GM04503 (cell line): ENCODE results near the gene ANXA4.
"Not testable (repeated sequence)": the region's sequence is repeated elsewhere in the genome, so short reads cannot be mapped to it uniquely, and the experiment has no call there.

Experiments used
- DNase-seq: peaks from one replicate; pipeline ENCODE4 v3.0.0-alpha.2; 2012; ENCODE audit warnings: low read depth

Gene ANXA4

GRCh38 chr2:69810550-69810949 is 68.6 kb downstream of the ANXA4 start:
- DNase-seq: no peak

GRCh38 chr2:69811018-69811417 is 69.1 kb downstream of the ANXA4 start:
- DNase-seq: no peak

GRCh38 chr2:69811591-69811990 is 69.7 kb downstream of the ANXA4 start:
- no peak for DNase-seq

GRCh38 chr2:69815717-69816116 is 73.8 kb downstream of the ANXA4 start:
- no peak for DNase-seq

- DNase-seq: peak; percentile 51
Observed at GRCh38 chr2:69816923-69817542, 75.1 kb downstream of the ANXA4 start.

- DNase-seq: peak; percentile 7
Observed at GRCh38 chr2:69817729-69818501, 76.0 kb downstream of the ANXA4 start.

- DNase-seq: no peak
Observed at GRCh38 chr2:69827796-69828540, 86.0 kb downstream of the ANXA4 start.

- no peak for DNase-seq
Observed at GRCh38 chr2:69828938-69829255, 87.0 kb downstream of the ANXA4 start.

- DNase-seq: peak; percentile 73
Observed at GRCh38 chr2:69829256-69830044, 87.5 kb downstream of the ANXA4 start, which contains the start of gene GMCL1. TSS of gene GMCL1 (plus strand) at chr2:69829660. CDS start at chr2:69829893, 233 bp downstream.

GRCh38 chr2:69830045-69830905 is 88.3 kb downstream of the ANXA4 start:
- DNase-seq: no peak

- not testable (repeated sequence) for DNase-seq
Observed at GRCh38 chr2:69830906-69831241, 88.9 kb downstream of the ANXA4 start.

GRCh38 chr2:69831354-69831905 is 89.5 kb downstream of the ANXA4 start:
- no peak for DNase-seq

GRCh38 chr2:69833752-69834151 is 91.8 kb downstream of the ANXA4 start:
- no peak for DNase-seq

- DNase-seq: no peak
Observed at GRCh38 chr2:69835666-69836065, 93.7 kb downstream of the ANXA4 start.

GRCh38 chr2:69836316-69836715 is 94.4 kb downstream of the ANXA4 start:
- no peak for DNase-seq

- no peak for DNase-seq
Observed at GRCh38 chr2:69837533-69837932, 95.6 kb downstream of the ANXA4 start.

GRCh38 chr2:69843993-69844392 is 102.1 kb downstream of the ANXA4 start:
- no peak for DNase-seq

- DNase-seq: no peak
Observed at GRCh38 chr2:69844560-69844959, 102.6 kb downstream of the ANXA4 start.

GRCh38 chr2:69846182-69847067 is 104.5 kb downstream of the ANXA4 start:
- DNase-seq: no peak
